Natural killer cell (primary cell): Measurements from ENCODE around the gene SSH2. TPM values are rescaled to one million over a fixed set of nuclear protein-coding genes. Genes with fewer than 3 reads are reported as not detected.

Source experiments
- ATAC-seq, 3 donors: fragments of 150-1000 bp in 2 of 3; fragments of 200-7000 bp in 1 of 3; cut with Tn5 transposase; 1 replicate in 1 of 3; 2 replicates in 2 of 3; pipeline ENCODE4 v1.10.0; 2021; ENCODE audit warnings: mild to moderate bottlenecking in 2 of 3, moderate library complexity in 2 of 3
- DNase-seq, 2 donors: peaks; one replicate each; pipeline versions ENCODE4 v3.0.0 to v3.0.0-alpha.2; 2013 to 2021; ENCODE audit warnings: mixed read lengths in 1 of 2
- H3K27ac ChIP-seq: one replicate; pipeline ENCODE4 v1.5.1; 2013; ENCODE audit warnings: mild to moderate bottlenecking, low read length
- H3K27me3 ChIP-seq: one replicate; pipeline ENCODE4 v1.6.1; 2013; ENCODE audit warnings: low read length; ENCODE audit not compliant: control insufficient read depth, insufficient read depth
- H3K36me3 ChIP-seq: one replicate; pipeline ENCODE4 v1.6.1; 2013; ENCODE audit warnings: low read length; ENCODE audit not compliant: control insufficient read depth, insufficient read depth
- H3K4me1 ChIP-seq: one replicate; pipeline ENCODE4 v1.6.1; 2013; ENCODE audit warnings: low read length; ENCODE audit not compliant: control insufficient read depth, insufficient read depth
- H3K4me3 ChIP-seq: one replicate; pipeline ENCODE4 v1.5.1; 2013; ENCODE audit warnings: low read length
- H3K9me3 ChIP-seq: one replicate; pipeline ENCODE4 v1.6.1; 2013; ENCODE audit warnings: low read length; ENCODE audit not compliant: control insufficient read depth, insufficient read depth
- H3K27ac Mint-ChIP-seq, 2 donors: one replicate each; pipeline ENCODE4 v1.8.0; 2022; ENCODE audit warnings: mild to moderate bottlenecking in 2 of 2, mixed read lengths in 2 of 2, moderate library complexity in 1 of 2
- H3K27me3 Mint-ChIP-seq, 2 donors: one replicate each; pipeline ENCODE4 v1.8.0; 2022; ENCODE audit warnings: low read depth in 2 of 2, mixed read lengths in 2 of 2
- H3K36me3 Mint-ChIP-seq: one replicate; pipeline ENCODE4 v1.8.0; 2022; ENCODE audit warnings: mixed read lengths
- H3K4me1 Mint-ChIP-seq, 2 donors: one replicate each; pipeline ENCODE4 v1.8.0; 2022; ENCODE audit warnings: mixed read lengths in 2 of 2
- H3K4me3 Mint-ChIP-seq: one replicate; pipeline ENCODE4 v1.8.0; 2022; ENCODE audit warnings: mild to moderate bottlenecking, moderate library complexity, mixed read lengths
- H3K9me3 Mint-ChIP-seq, 2 donors: one replicate each; pipeline ENCODE4 v1.8.0; 2022; ENCODE audit warnings: mixed read lengths in 2 of 2
- WGBS: methylation state at CpG from one replicate; pipeline ENCODE4 v1.1.7; 2013; ENCODE audit warnings: missing lambda C conversion rate; ENCODE audit not compliant: insufficient coverage; 5-methylcytosine and 5-hydroxymethylcytosine counted together
- intact Hi-C: fragments of 100-400 bp; cut with micrococcal nuclease; formaldehyde crosslinking; loops from one replicate; pipeline ENCODE4 v1.14.2; 2022
- total RNA-seq, 4 donors: library from RNA; stranded (reverse); fragments of 120-200 nt in 1 of 4; gene quantifications; one replicate each; pipeline versions ENCODE4 v1.2.3 to v1.2.4, GENCODE V29; 2013 to 2022
- TF ChIP-seq, protein P1 (sequence below): fragments of 200-600 bp; IDR thresholded peaks from one replicate; pipeline ENCODE4 v1.8.0; 2022; ENCODE audit warnings: antibody characterized with exemption

The SSH2 gene
- total RNA-seq, 3 donors from 2014 or later (not counting 1 experiment from before 2014, with no cell fraction given), result 124 to 166 (median 144) TPM

DNA sequence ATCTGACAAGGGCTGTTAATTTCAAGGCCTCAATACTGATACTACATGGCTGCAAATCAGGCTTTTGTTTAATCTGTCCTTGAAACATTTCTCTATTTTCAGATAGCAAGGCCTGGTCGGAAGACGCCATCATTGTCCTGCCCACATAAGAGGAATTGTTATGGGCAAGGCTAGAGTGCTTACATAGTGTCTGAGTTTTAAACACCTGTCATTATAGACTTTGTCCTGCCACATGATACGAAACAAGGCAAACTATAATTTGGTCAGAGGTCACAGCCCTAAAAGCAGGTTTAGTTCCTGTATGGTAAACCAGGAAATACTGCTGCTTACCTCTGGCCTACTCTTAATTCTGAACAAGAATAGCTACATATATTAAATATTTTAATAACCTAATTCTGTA lies 104.4 kb downstream of the SSH2 start:
- Mint-ChIP-seq H3K9me3 (no peaks in the 10 kb centered on the region), H3K27me3 (no peaks in the 10 kb centered on the region), H3K4me3 (no peak overlapping the region), H3K4me1 (peaks cover 4 to 10% of the 10 kb centered on the region in 2 donors), H3K27ac (peak overlapping the region in 1 of 2 donors; percentile 21), H3K36me3 (no peaks in the 10 kb centered on the region)
- ATAC-seq (no peak), DNase-seq (no peak)
- no peak overlapping the region for H3K27ac ChIP-seq
- no peaks in the 10 kb centered on the region for H3K4me1 ChIP-seq
- no peaks in the 10 kb centered on the region for H3K9me3 ChIP-seq
- H3K36me3 ChIP-seq, result no peaks in the 10 kb centered on the region
- H3K4me3 ChIP-seq, result no peak overlapping the region
- intact Hi-C loops, result no loop called here
- TF ChIP-seq, protein P1, sequence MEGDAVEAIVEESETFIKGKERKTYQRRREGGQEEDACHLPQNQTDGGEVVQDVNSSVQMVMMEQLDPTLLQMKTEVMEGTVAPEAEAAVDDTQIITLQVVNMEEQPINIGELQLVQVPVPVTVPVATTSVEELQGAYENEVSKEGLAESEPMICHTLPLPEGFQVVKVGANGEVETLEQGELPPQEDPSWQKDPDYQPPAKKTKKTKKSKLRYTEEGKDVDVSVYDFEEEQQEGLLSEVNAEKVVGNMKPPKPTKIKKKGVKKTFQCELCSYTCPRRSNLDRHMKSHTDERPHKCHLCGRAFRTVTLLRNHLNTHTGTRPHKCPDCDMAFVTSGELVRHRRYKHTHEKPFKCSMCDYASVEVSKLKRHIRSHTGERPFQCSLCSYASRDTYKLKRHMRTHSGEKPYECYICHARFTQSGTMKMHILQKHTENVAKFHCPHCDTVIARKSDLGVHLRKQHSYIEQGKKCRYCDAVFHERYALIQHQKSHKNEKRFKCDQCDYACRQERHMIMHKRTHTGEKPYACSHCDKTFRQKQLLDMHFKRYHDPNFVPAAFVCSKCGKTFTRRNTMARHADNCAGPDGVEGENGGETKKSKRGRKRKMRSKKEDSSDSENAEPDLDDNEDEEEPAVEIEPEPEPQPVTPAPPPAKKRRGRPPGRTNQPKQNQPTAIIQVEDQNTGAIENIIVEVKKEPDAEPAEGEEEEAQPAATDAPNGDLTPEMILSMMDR, result no peak
- WGBS, result 83% methylated on average over 3 of the region's 3 CpGs
- H3K27me3 ChIP-seq, result no peaks in the 10 kb centered on the region

DNA sequence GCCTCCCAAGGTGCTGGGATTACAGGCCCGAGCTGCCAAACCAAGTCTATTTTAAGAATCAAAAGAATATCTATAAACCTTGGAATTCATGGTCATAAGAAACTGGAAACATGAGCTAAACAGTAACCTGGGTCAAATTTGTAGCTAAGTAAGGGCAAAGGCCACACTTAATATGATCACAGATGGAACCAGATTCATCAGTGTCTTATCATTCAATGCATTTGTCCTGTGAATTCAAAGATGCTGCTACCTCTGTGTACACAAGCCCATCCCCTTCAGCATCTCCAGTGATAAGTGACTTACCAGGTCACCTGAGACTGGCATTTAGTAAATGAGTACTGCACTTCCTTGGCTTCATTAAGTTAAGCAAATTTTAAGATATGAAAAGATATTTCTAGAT lies 108.1 kb downstream of the SSH2 start:
- Mint-ChIP-seq H3K36me3 (no peaks in the 10 kb centered on the region), H3K9me3 (no peaks in the 10 kb centered on the region), H3K27ac (no peak overlapping the region), H3K4me1 (peaks cover 5 to 9% of the 10 kb centered on the region in 2 donors), H3K27me3 (no peaks in the 10 kb centered on the region), H3K4me3 (no peak overlapping the region)
- TF ChIP-seq, protein P1, result no peak
- ATAC-seq (no peak), DNase-seq (no peak)
- Histone ChIP-seq H3K27ac (no peak overlapping the region), H3K36me3 (no peaks in the 10 kb centered on the region), H3K27me3 (no peaks in the 10 kb centered on the region), H3K4me3 (no peak overlapping the region), H3K9me3 (no peaks in the 10 kb centered on the region), H3K4me1 (no peaks in the 10 kb centered on the region)
- intact Hi-C loops, result no loop called here
- WGBS, result 89% methylated on average over 1 of the region's 1 CpG

DNA sequence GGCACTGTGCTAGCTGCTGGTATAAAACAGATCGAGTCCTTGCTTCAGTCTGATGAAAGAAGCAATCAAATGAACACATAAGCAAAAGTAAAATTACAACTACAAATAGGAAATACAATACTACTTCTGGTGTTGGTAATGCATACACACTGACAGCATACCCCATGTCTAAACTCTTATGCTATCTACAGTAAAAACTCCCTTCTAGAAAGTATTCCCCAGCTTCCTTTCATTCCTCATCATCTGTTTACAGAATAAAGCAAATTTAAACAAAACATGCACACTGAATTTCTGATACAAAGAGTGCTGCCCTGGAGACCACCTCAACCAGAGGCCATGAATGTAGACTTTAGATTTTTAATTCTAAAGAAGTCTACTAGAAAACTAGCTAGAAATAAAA lies 109.6 kb downstream of the SSH2 start:
- H3K9me3 Mint-ChIP-seq, result no peaks in the 10 kb centered on the region
- peaks cover 5 to 9% of the 10 kb centered on the region in 2 donors for H3K4me1 Mint-ChIP-seq
- Histone ChIP-seq H3K36me3 (no peaks in the 10 kb centered on the region), H3K4me1 (no peaks in the 10 kb centered on the region), H3K9me3 (no peaks in the 10 kb centered on the region), H3K27ac (no peak overlapping the region), H3K4me3 (no peak overlapping the region), H3K27me3 (no peaks in the 10 kb centered on the region)
- DNase-seq, result no peak
- intact Hi-C loops, result no loop called here
- no peak for ATAC-seq
- 94% methylated on average over 1 of the region's 1 CpG for WGBS
- H3K36me3 Mint-ChIP-seq, result no peaks in the 10 kb centered on the region
- peak overlapping the region in 1 of 2 donors; percentile 3 for H3K27ac Mint-ChIP-seq
- no peaks in the 10 kb centered on the region for H3K27me3 Mint-ChIP-seq
- TF ChIP-seq, protein P1, result no peak
- no peak overlapping the region for H3K4me3 Mint-ChIP-seq
